ENCODE results near the gene PEAK1.

The PEAK1 gene

DNA sequence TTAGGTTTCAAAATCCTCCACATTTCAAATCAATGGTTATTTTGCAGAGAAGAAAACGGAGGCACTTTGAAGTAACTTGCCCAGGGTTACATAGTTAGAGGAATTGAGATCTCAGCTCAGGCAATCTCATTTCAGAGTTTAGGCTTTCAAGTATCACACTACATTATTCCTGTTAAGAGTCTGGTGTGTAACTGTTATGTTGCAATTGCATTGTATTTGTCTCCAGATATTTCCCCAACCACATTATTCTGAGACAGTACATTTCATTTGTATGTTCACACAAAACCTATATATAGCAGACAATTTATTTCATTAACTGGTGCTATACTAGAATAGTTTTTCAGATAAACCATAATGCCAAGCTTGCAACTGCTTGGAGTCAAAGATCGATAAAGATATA is 194.8 kb downstream of the PEAK1 start:
- no peak overlapping the region for H3K4me3 ChIP-seq (ENCODE audit: low read length)
- no peak for DNase-seq (ENCODE audit: low read depth)
- no peak for TF ChIP-seq CTCF (conservative IDR thresholded peaks at IDR 0.05; ENCODE audit: low read depth, low read length)

DNA sequence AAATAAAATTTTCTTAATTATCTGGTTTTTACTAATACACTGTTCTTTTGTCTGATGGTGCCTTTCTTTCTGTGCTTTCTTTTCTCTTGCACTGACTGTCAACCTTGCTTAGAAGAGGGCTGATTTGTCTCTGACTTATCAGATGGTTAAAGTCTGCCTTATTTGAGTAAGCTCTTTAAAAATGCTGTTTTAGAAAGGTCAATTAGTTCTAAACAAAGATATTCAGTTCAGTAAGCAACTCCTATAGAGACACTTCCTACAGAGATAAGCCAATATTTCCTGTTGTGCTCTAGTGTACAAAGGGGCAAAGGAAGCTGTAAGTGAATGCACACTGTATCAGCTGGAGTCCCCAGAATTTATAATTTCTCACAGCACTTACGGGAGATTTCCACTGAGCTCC is 195.6 kb downstream of the PEAK1 start:
- no peak for TF ChIP-seq CTCF (conservative IDR thresholded peaks at IDR 0.05; ENCODE audit: low read depth, low read length)
- H3K4me3 ChIP-seq (ENCODE audit: low read length), result no peak overlapping the region
- no peak for DNase-seq (ENCODE audit: low read depth)

GRCh38 chr15:77221708-77222107 is 198.2 kb downstream of the PEAK1 start:
- DNase-seq (ENCODE audit: low read depth), result no peak
- no peak for TF ChIP-seq CTCF (conservative IDR thresholded peaks at IDR 0.05; ENCODE audit: low read depth, low read length)
- no peak overlapping the region for H3K4me3 ChIP-seq (ENCODE audit: low read length)

GRCh38 chr15:77221174-77221573 is 198.7 kb downstream of the PEAK1 start:
- no peak for DNase-seq (ENCODE audit: low read depth)
- no peak for TF ChIP-seq CTCF (conservative IDR thresholded peaks at IDR 0.05; ENCODE audit: low read depth, low read length)
- H3K4me3 ChIP-seq (ENCODE audit: low read length), result no peak overlapping the region

- no peak overlapping the region for H3K4me3 ChIP-seq (ENCODE audit: low read length)
- TF ChIP-seq CTCF (conservative IDR thresholded peaks at IDR 0.05; ENCODE audit: low read depth, low read length), result no peak
- DNase-seq (ENCODE audit: low read depth), result no peak
These were observed 200.1 kb downstream of the PEAK1 start for GRCh38 chr15:77219841-77220240.

- no peak overlapping the region for H3K4me3 ChIP-seq (ENCODE audit: low read length)
- DNase-seq (ENCODE audit: low read depth), result no peak
- TF ChIP-seq CTCF (conservative IDR thresholded peaks at IDR 0.05; ENCODE audit: low read depth, low read length), result no peak
These were observed 210.7 kb downstream of the PEAK1 start for GRCh38 chr15:77209221-77209620.

DNA sequence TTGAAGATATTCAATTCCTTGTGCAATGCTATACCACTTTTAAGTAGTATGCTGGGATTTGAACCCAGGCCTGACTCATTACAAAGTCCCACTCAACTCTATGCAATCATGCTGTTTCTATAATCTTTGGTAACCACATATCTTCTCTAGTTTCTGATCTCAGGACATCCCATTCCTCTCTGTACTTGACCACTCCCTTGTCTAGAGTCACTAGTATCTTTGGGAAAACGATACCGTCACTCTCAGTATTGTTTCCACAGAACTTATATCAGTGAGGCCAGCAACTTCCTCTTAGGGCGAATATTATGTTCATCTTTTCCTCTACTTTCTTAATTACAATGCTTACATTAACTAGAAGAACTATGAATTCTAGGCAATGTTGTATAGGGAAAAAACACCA is 211.7 kb downstream of the PEAK1 start:
- no peak overlapping the region for H3K4me3 ChIP-seq (ENCODE audit: low read length)
- TF ChIP-seq CTCF (conservative IDR thresholded peaks at IDR 0.05; ENCODE audit: low read depth, low read length), result no peak
- no peak for DNase-seq (ENCODE audit: low read depth)
